Aorta (tissue), 5 donors: ENCODE results near the gene BSPRY. TPM values are rescaled to one million over a fixed set of nuclear protein-coding genes. Genes with fewer than 3 reads are reported as not detected.
A peak's percentile ranks its signal among the peaks of the same experiment; 100 is the strongest.
"Not testable (repeated sequence)": the region's sequence is repeated elsewhere in the genome, so short reads cannot be mapped to it uniquely, and the experiment has no call there.

ENCODE experiments used
- ATAC-seq: fragments of 200-7000 bp; cut with Tn5 transposase; one replicate; pipeline ENCODE4 v1.9.1; 2022; ENCODE audit warnings: moderate library complexity; ENCODE audit not compliant: low FRiP score
- DNase-seq, 2 donors: peaks; one replicate each; pipeline ENCODE4 v3.0.0-alpha.2; 2020
- H3K27ac ChIP-seq, 2 donors: one replicate each; pipeline ENCODE4 v1.5.1; 2013; ENCODE audit warnings: low read length in 2 of 2, mild to moderate bottlenecking in 2 of 2, moderate library complexity in 2 of 2, control low read depth in 1 of 2, inconsistent platforms in 1 of 2, low read depth in 1 of 2
- H3K27me3 ChIP-seq, 2 donors: one replicate each; pipeline ENCODE4 v1.6.1; 2013; ENCODE audit warnings: control low read depth in 1 of 2, low read length in 1 of 2, mild to moderate bottlenecking in 1 of 2, moderate library complexity in 1 of 2; ENCODE audit not compliant: insufficient read depth in 2 of 2, control insufficient read depth in 1 of 2
- H3K36me3 ChIP-seq, 2 donors: one replicate each; pipeline ENCODE4 v1.6.1; 2013; ENCODE audit warnings: control low read depth in 1 of 2, low read length in 1 of 2, mild to moderate bottlenecking in 1 of 2; ENCODE audit not compliant: insufficient read depth in 2 of 2, control insufficient read depth in 1 of 2
- H3K4me1 ChIP-seq, 2 donors: one replicate each; pipeline ENCODE4 v1.6.1; 2013; ENCODE audit warnings: low read length in 2 of 2, control low read depth in 1 of 2, mild to moderate bottlenecking in 1 of 2, moderate library complexity in 1 of 2; ENCODE audit not compliant: insufficient read depth in 2 of 2, control insufficient read depth in 1 of 2
- H3K4me3 ChIP-seq, 2 donors: one replicate each; pipeline ENCODE4 v1.5.1; 2013; ENCODE audit warnings: low read length in 2 of 2, control low read depth in 1 of 2, mild to moderate bottlenecking in 1 of 2
- H3K9me3 ChIP-seq: one replicate; pipeline ENCODE4 v1.6.1; 2013; ENCODE audit warnings: mild to moderate bottlenecking, low read length; ENCODE audit not compliant: control insufficient read depth
- WGBS, 2 donors: extraction: QIAGEN DNeasy Blood & Tissue Kit; methylation state at CpG; one replicate each; pipeline ENCODE4 v1.1.7; 2013; 5-methylcytosine and 5-hydroxymethylcytosine counted together
- intact Hi-C, 2 donors: fragments of 100-400 bp; cut with DNase I; formaldehyde crosslinking; loops; one replicate each; pipeline versions ENCODE4 v1.14.2 to v1.15.0; 2022
- polyA plus RNA-seq, 2 donors: library from polyadenylated mRNA; stranded (reverse); fragments of 200-250 nt; gene quantifications; one replicate each; pipeline ENCODE4 v1.2.3, GENCODE V29; 2013
- total RNA-seq, 2 donors: library from RNA; stranded (reverse); fragmentation: NEBNext Ultra II Directional; extraction: Animal tissue kit (Norgen Biotek cat#: 25700); gene quantifications; one replicate each; pipeline ENCODE4 v1.2.1, GENCODE V29; 2021
- donor health status: healthy with polysubstance abuse.
- donor health status: Bipolar disorder and iron deficiency.
- donor health status: DM: no; HTN: no; CAD: no.
- donor health status: DM: no; HTN: no; CAD: no.
- donor health status: DM: yes; HTN: yes; CAD: no.

The BSPRY gene
- total and polyA plus RNA-seq, 4 donors: 0.18 to 2.6 (median 0.34) TPM

GRCh38 chr9:113370806-113371325 is 21.5 kb downstream of the BSPRY start:
- WGBS, 2 donors: 79 to 83% methylated on average over 8 of the region's 8 CpGs

GRCh38 chr9:113372059-113372458 is 22.7 kb downstream of the BSPRY start:
- H3K27me3 ChIP-seq: no peaks in the 10 kb centered on the region
- H3K27ac ChIP-seq: no peak overlapping the region
- ATAC-seq (no peak), DNase-seq (no peak)
- H3K36me3 ChIP-seq: peaks cover 0 to 4% of the 10 kb centered on the region in 2 donors
- H3K4me3 ChIP-seq: no peak overlapping the region
- intact Hi-C loops: loop anchor here in 1 of 2 donors (10.0 kb wide), 1 partner anchor 57 kb away; no protein-coding TSS in a partner anchor
- WGBS, 2 donors: 44 to 46% methylated on average over 5 of the region's 5 CpGs
- peaks cover 0 to 4% of the 10 kb centered on the region in 2 donors for H3K4me1 ChIP-seq
- H3K9me3 ChIP-seq: no peaks in the 10 kb centered on the region

More at GRCh38 chr9:113370806-113371325, 21.5 kb downstream of the BSPRY start:
- intact Hi-C loops: loop anchor here in 1 of 2 donors (10.0 kb wide), 1 partner anchor 56 kb away; no protein-coding TSS in a partner anchor
- Histone ChIP-seq H3K4me1 (peaks cover 0 to 4% of the 10 kb centered on the region in 2 donors), H3K9me3 (no peaks in the 10 kb centered on the region), H3K27me3 (no peaks in the 10 kb centered on the region), H3K36me3 (peaks cover 0 to 4% of the 10 kb centered on the region in 2 donors), H3K4me3 (no peak overlapping the region), H3K27ac (no peak overlapping the region)
- ATAC-seq (no peak), DNase-seq (no peak)

- Histone ChIP-seq H3K27ac (no peak overlapping the region), H3K4me1 (peaks cover 0 to 4% of the 10 kb centered on the region in 2 donors), H3K4me3 (no peak overlapping the region), H3K27me3 (no peaks in the 10 kb centered on the region), H3K36me3 (peaks cover 0 to 4% of the 10 kb centered on the region in 2 donors), H3K9me3 (no peaks in the 10 kb centered on the region)
- ATAC-seq: no peak
- 74 to 77% methylated on average over 3 of the region's 3 CpGs for WGBS, 2 donors
- intact Hi-C loops: loop anchor here in 1 of 2 donors (10.0 kb wide), 1 partner anchor 58 kb away; no protein-coding TSS in a partner anchor
- DNase-seq: no peak
These were observed 23.9 kb downstream of the BSPRY start for GRCh38 chr9:113373256-113373655.

GRCh38 chr9:113373676-113374392 is 24.5 kb downstream of the BSPRY start:
- DNase-seq: no peak
- WGBS, 2 donors: 90% methylated on average over 23 to 24 of the region's 24 CpGs

GRCh38 chr9:113375057-113376023 is 26.0 kb downstream of the BSPRY start:
- 92 to 95% methylated on average over 6 of the region's 6 CpGs for WGBS, 2 donors
- H3K9me3 ChIP-seq: no peaks in the 10 kb centered on the region
- intact Hi-C loops: loop anchor here in 1 of 2 donors (5.0 to 10.0 kb wide), 2 partner anchors 33 to 61 kb away; partner anchors contain the start of gene WDR31
- H3K4me3 ChIP-seq: no peak overlapping the region
- H3K4me1 ChIP-seq: peaks cover 0 to 4% of the 10 kb centered on the region in 2 donors
- H3K36me3 ChIP-seq: peaks cover 0 to 4% of the 10 kb centered on the region in 2 donors
- ATAC-seq: no peak
- no peak overlapping the region for H3K27ac ChIP-seq
- H3K27me3 ChIP-seq: no peaks in the 10 kb centered on the region
- DNase-seq: no peak

More at GRCh38 chr9:113373676-113374392, 24.5 kb downstream of the BSPRY start:
- intact Hi-C loops: loop anchor here in 1 of 2 donors (10.0 kb wide), 1 partner anchor 59 kb away; no protein-coding TSS in a partner anchor
- H3K9me3 ChIP-seq: no peaks in the 10 kb centered on the region
- peaks cover 0 to 4% of the 10 kb centered on the region in 2 donors for H3K4me1 ChIP-seq
- no peak for ATAC-seq
- H3K4me3 ChIP-seq: no peak overlapping the region
- H3K27ac ChIP-seq: no peak overlapping the region
- peaks cover 0 to 4% of the 10 kb centered on the region in 2 donors for H3K36me3 ChIP-seq
- H3K27me3 ChIP-seq: no peaks in the 10 kb centered on the region

- Histone ChIP-seq H3K4me1 (peaks cover 0 to 2% of the 10 kb centered on the region in 2 donors), H3K36me3 (peaks cover 0 to 4% of the 10 kb centered on the region in 2 donors), H3K4me3 (peak within 1 kb of the TSS; percentile 22 to 98), H3K27me3 (no peaks in the 10 kb centered on the region), H3K9me3 (no peaks in the 10 kb centered on the region), H3K27ac (peak within 1 kb of the TSS in 1 of 2 donors; percentile 66)
- ATAC-seq: peak; percentile 92
- intact Hi-C loops: loop anchor here in 1 of 2 donors (5.0 to 10.0 kb wide), 2 partner anchors 35 to 62 kb away; partner anchors contain the start of gene WDR31
- DNase-seq: peak; percentile 88 to 92
- 0 to 1% methylated on average over 55 to 74 of the region's 74 CpGs for WGBS, 2 donors
These were observed 27.6 kb downstream of the BSPRY start, which contains the start of gene HDHD3 for GRCh38 chr9:113376634-113377567. Gene HDHD3 (minus strand): TSS chr9:113376986. CDS start chr9:113374354, 2,632 bp downstream.

- not testable (repeated sequence) for H3K4me3 ChIP-seq
These were observed 29.9 kb downstream of the BSPRY start for GRCh38 chr9:113379094-113379828.

More at GRCh38 chr9:113379094-113379828, 29.9 kb downstream of the BSPRY start:
- H3K36me3 ChIP-seq, H3K9me3 ChIP-seq, H3K27ac ChIP-seq, H3K27me3 ChIP-seq, DNase-seq, H3K4me1 ChIP-seq, ATAC-seq: not testable (repeated sequence)
- intact Hi-C loops: loop anchor here in 1 of 2 donors (5.0 to 10.0 kb wide), 2 partner anchors 37 to 64 kb away; partner anchors contain the start of gene WDR31
- WGBS, 2 donors: 72 to 74% methylated on average over 24 of the region's 24 CpGs
